ENCODE results near the gene LTBR. TPM values are rescaled to one million over a fixed set of nuclear protein-coding genes. Genes with fewer than 3 reads are reported as not detected.

The LTBR gene
- total RNA-seq, 1 experiment from 2014 or later = 178 TPM

DNA sequence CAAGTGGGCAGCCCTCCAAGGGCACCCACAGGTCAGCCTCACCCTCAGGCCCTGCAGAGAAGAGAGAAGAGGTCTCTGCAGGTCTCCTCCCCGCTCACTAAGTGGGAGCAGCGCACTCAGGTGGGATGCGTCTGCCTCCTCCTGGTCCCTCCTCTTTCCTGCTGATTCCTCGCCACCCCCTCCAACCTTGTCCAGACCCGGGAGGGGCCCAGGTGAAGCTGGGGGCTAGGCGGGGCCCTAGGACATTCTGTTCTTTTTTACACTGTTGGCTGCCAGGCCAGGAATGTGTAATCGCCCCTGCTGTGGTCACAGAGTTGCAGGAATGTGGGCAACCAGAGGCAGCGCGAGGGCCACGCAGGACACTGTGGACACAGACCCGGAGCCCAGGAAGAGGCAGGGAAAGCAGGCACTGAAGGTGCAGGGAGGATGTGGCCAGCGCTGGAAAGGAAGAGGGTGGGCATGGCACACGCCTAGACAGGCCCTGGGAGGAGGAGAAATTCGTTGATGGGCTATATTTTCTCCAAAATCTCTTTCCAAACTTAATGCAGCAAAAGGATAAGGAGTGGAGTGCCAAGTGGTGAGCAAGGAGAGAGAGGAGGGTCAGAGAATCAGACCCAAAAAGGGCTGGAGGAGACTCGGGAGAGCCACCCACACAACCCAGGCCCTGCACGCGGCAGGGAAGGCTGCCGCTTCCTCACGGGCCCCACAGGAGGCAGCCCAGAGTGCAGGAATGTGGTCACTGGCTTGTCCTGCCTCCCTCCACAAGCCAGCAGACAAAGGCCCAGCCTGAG is 7.7 kb upstream of the LTBR start:
- H3K27ac ChIP-seq = peak overlapping the region; percentile 89
- no peaks in the 10 kb centered on the region for H3K9me3 ChIP-seq (ENCODE audit: insufficient read depth, low read depth)
- peak overlapping the region; percentile 62 for H3K4me3 ChIP-seq
- intact Hi-C loops (cut with micrococcal nuclease; ENCODE audit: unreplicated experiment) = loop anchor here (1.0 to 5.0 kb wide), 10 partner anchors 8 to 311 kb away; partner anchors contain the start of genes LTBR, MRPL51 and NCAPD2
- H3K36me3 ChIP-seq (ENCODE audit: low read depth) = no peaks in the 10 kb centered on the region
- peak; percentile 87 to 97 for DNase-seq
- H3K4me2 ChIP-seq = peak overlapping the region; percentile 98
- H2AFZ ChIP-seq = 0 out of 2 replicates have a peak overlapping the region, but pooled peaks have one; percentile 34
- no peaks in the 10 kb centered on the region for H4K20me1 ChIP-seq (ENCODE audit: insufficient read depth)
- H3K79me2 ChIP-seq (ENCODE audit: low read depth) = peaks cover 50% of the 10 kb centered on the region
- BruUV-seq (replicated peaks) = TSS peak; percentile 26
- no peaks in the 10 kb centered on the region for H3K27me3 ChIP-seq (ENCODE audit: insufficient read depth, low read depth)
- H3K4me1 ChIP-seq (replicated peaks; ENCODE audit: insufficient read depth) = peaks cover 41% of the 10 kb centered on the region
- TF ChIP-seq EZH2 (IDR thresholded peaks at IDR 0.05; ENCODE audit: low read depth) (no peak), CTCF (conservative IDR thresholded peaks at IDR 0.05) (peak; percentile 53; the same call in 1 of the 2 replicates)
- no peaks in the 10 kb centered on the region for H3K9me2 ChIP-seq (ENCODE audit: insufficient read depth)
- peaks cover 60% of the 10 kb centered on the region for H3F3A ChIP-seq (ENCODE audit: insufficient read depth, low read depth)
- CTCF ChIA-PET = interaction anchor here (0.6 to 1.2 kb wide), 4 partner anchors 40 to 158 kb away, joined by 3 to 19 read pairs (median 3); partner anchors contain the start of gene GAPDH
- POLR2A ChIA-PET (ENCODE audit: unreplicated experiment) = interaction anchor here (0.6 to 2.7 kb wide), 14 partner anchors 11 to 163 kb away, joined by 3 to 42 read pairs (median 5); partner anchors contain the start of gene TNFRSF1A

DNA sequence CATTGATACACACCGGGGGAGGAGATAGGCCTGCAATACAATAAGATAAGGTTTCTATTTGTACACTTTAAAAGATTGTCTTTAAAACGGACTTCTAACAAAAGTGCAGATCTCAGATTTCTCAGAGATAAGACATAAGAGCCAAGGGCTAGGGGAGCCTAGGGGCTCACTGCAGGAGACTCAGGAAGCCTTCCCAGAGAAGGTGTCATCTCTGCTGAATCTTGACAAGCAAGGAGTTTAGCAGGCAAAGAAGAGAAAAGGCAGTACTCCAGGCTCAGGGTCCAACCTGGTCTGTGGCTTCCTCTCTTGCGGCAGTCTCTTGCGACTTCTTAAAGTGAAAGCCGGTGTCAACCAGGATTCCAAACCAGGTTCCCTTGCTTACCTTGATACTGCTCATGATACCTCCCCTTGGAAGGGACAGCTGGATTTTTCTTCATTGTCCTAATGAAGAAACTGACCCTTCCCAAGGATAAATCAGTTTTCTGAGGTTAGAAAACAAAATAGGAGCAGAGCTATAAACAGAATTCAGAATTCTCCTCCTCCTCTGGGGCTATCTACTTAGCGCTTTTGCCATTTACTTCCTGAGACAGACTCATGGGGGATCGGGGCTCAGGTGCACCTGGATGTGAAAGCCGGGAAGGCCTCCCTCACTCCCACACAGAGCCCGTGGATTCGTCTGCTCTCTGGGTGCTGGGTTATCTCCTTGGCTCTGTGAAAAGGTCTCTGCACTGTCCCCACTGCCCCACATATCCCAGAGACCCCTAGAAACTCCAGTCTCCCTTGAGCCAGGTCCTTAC is 6.9 kb upstream of the LTBR start:
- H3K9me2 ChIP-seq (ENCODE audit: insufficient read depth) = no peaks in the 10 kb centered on the region
- no peaks in the 10 kb centered on the region for H4K20me1 ChIP-seq (ENCODE audit: insufficient read depth)
- peak overlapping the region; percentile 98 for H3K4me2 ChIP-seq
- H3K9me3 ChIP-seq (ENCODE audit: insufficient read depth, low read depth) = no peaks in the 10 kb centered on the region
- 0 out of 2 replicates have a peak overlapping the region, but pooled peaks have one; percentile 34 for H2AFZ ChIP-seq
- H3K79me2 ChIP-seq (ENCODE audit: low read depth) = peaks cover 45% of the 10 kb centered on the region
- ChIA-PET CTCF (interaction anchor here (0.5 to 0.9 kb wide), 3 partner anchors 83 to 162 kb away, joined by 3 to 6 read pairs (median 4); no protein-coding TSS in a partner anchor), POLR2A (ENCODE audit: unreplicated experiment) (interaction anchor here (0.5 to 2.7 kb wide), 20 partner anchors 14 to 1522 kb away, joined by 3 to 42 read pairs (median 4); partner anchors contain the start of genes GAPDH and PLEKHG6)
- H3K27ac ChIP-seq = peak overlapping the region; percentile 89
- H3K4me1 ChIP-seq (replicated peaks; ENCODE audit: insufficient read depth) = peaks cover 34% of the 10 kb centered on the region
- peaks cover 54% of the 10 kb centered on the region for H3F3A ChIP-seq (ENCODE audit: insufficient read depth, low read depth)
- no peaks in the 10 kb centered on the region for H3K36me3 ChIP-seq (ENCODE audit: low read depth)
- TF ChIP-seq CTCF (conservative IDR thresholded peaks at IDR 0.05) (no peak), EZH2 (IDR thresholded peaks at IDR 0.05; ENCODE audit: low read depth) (no peak)
- H3K4me3 ChIP-seq = peak overlapping the region; percentile 62
- DNase-seq = no peak
- TSS peak; percentile 19 for BruUV-seq (replicated peaks)
- intact Hi-C loops (cut with micrococcal nuclease; ENCODE audit: unreplicated experiment) = loop anchor here (1.0 to 5.0 kb wide), 11 partner anchors 7 to 312 kb away; partner anchors contain the start of genes LTBR, MRPL51 and NCAPD2
- H3K27me3 ChIP-seq (ENCODE audit: insufficient read depth, low read depth) = no peaks in the 10 kb centered on the region

DNA sequence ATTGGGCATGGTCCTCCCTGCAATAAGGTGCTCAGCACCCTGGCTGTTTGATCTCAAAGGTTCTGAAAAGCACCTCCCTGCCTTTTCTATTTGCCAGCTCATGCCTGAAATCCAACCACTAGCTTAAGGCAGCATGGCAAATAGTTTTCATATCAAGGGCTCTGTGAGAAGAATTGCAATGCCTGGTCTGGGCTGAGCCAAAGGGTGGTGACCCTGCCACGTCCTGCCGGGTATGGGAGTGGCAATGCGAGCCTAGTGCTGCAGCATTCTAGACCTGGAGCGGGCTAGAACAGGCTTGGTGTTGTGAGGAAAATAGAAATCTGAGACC is 6.3 kb upstream of the LTBR start:
- Histone ChIP-seq H3K9me3 (ENCODE audit: insufficient read depth, low read depth) (no peaks in the 10 kb centered on the region), H2AFZ (no peak overlapping the region), H3K9me2 (ENCODE audit: insufficient read depth) (no peaks in the 10 kb centered on the region), H3K36me3 (ENCODE audit: low read depth) (no peaks in the 10 kb centered on the region), H3K4me2 (peak overlapping the region; percentile 98), H3F3A (ENCODE audit: insufficient read depth, low read depth) (peaks cover 48% of the 10 kb centered on the region), H3K27ac (peak overlapping the region; percentile 89), H3K4me1 (replicated peaks; ENCODE audit: insufficient read depth) (peaks cover 31% of the 10 kb centered on the region), H3K27me3 (ENCODE audit: insufficient read depth, low read depth) (no peaks in the 10 kb centered on the region), H4K20me1 (ENCODE audit: insufficient read depth) (no peaks in the 10 kb centered on the region), H3K4me3 (peak overlapping the region; percentile 62; the same call in 1 of the 2 replicates), H3K79me2 (ENCODE audit: low read depth) (peaks cover 43% of the 10 kb centered on the region)
- BruUV-seq (replicated peaks) = no TSS peak
- ChIA-PET CTCF (interaction anchor here (0.7 to 0.9 kb wide), 2 partner anchors 160 to 162 kb away, joined by 3 to 6 read pairs; no protein-coding TSS in a partner anchor), POLR2A (ENCODE audit: unreplicated experiment) (interaction anchor here (0.5 to 2.7 kb wide), 21 partner anchors 14 to 1522 kb away, joined by 3 to 42 read pairs (median 4); partner anchors contain the start of genes GAPDH and PLEKHG6)
- TF ChIP-seq CTCF (conservative IDR thresholded peaks at IDR 0.05) (no peak), EZH2 (IDR thresholded peaks at IDR 0.05; ENCODE audit: low read depth) (no peak)
- intact Hi-C loops (cut with micrococcal nuclease; ENCODE audit: unreplicated experiment) = loop anchor here (1.0 to 5.0 kb wide), 5 partner anchors 45 to 313 kb away; partner anchors contain the start of genes MRPL51 and NCAPD2
- DNase-seq = peak; percentile 92 to 96
